H9 (cell line): ENCODE results near the gene L3MBTL4. TPM values are rescaled to one million over a fixed set of nuclear protein-coding genes. Genes with fewer than 3 reads are reported as not detected.

Source experiments
- DNase-seq: peaks from one replicate; pipeline ENCODE4 v3.0.0-alpha.2; 2017
- H2AFZ ChIP-seq: one replicate; pipeline ENCODE4 v1.6.1; 2013; ENCODE audit warnings: mild to moderate bottlenecking, low read length, control low read depth, moderate library complexity
- H2AK5ac ChIP-seq: 2 replicates; pipeline ENCODE4 v1.6.1; 2013; ENCODE audit warnings: low read length, control low read depth, mixed read lengths; ENCODE audit not compliant: insufficient read length
- H2BK120ac ChIP-seq: one replicate; pipeline ENCODE4 v1.6.1; 2013; ENCODE audit warnings: low read depth, mild to moderate bottlenecking, low read length, control low read depth, inconsistent platforms; ENCODE audit not compliant: poor library complexity, severe bottlenecking
- H2BK12ac ChIP-seq: 2 replicates; pipeline ENCODE4 v1.6.1; 2013; ENCODE audit warnings: low read length, control low read depth, mixed read lengths, low read depth; ENCODE audit not compliant: insufficient read length
- H2BK15ac ChIP-seq: 2 replicates; pipeline ENCODE4 v1.6.1; 2013; ENCODE audit warnings: low read depth, low read length, control low read depth
- H2BK20ac ChIP-seq: one replicate; pipeline ENCODE4 v1.6.1; 2013; ENCODE audit warnings: low read depth, mild to moderate bottlenecking, low read length, control low read depth, inconsistent platforms; ENCODE audit not compliant: poor library complexity, severe bottlenecking
- H2BK5ac ChIP-seq: 2 replicates; pipeline ENCODE4 v1.6.1; 2013; ENCODE audit warnings: low read length, control low read depth, mixed read lengths; ENCODE audit not compliant: insufficient read length
- H3K14ac ChIP-seq: 2 replicates; pipeline ENCODE4 v1.6.1; 2013; ENCODE audit warnings: low read length, control low read depth; ENCODE audit not compliant: insufficient read depth
- H3K18ac ChIP-seq: 2 replicates; pipeline ENCODE4 v1.6.1; 2013; ENCODE audit warnings: low read depth, mild to moderate bottlenecking, mixed read lengths, low read length, control low read depth; ENCODE audit not compliant: insufficient read length
- H3K23ac ChIP-seq: 2 replicates; pipeline ENCODE4 v1.6.1; 2013; ENCODE audit warnings: low read length, control low read depth, mixed read lengths, low read depth; ENCODE audit not compliant: insufficient read length
- H3K23me2 ChIP-seq: 2 replicates; pipeline ENCODE4 v1.6.1; 2013; ENCODE audit warnings: low read depth, mild to moderate bottlenecking, mixed read lengths, low read length, control low read depth; ENCODE audit not compliant: insufficient read length, poor library complexity, severe bottlenecking
- H3K27ac ChIP-seq: 2 replicates; pipeline ENCODE4 v1.5.1; 2013; ENCODE audit warnings: low read length, control low read depth, mixed read lengths, low read depth; ENCODE audit not compliant: insufficient read length
- H3K27me3 ChIP-seq: 2 replicates; pipeline ENCODE4 v1.6.1; 2013; ENCODE audit warnings: low read length, control low read depth, inconsistent platforms; ENCODE audit not compliant: insufficient read depth
- H3K4ac ChIP-seq: 2 replicates; pipeline ENCODE4 v1.6.1; 2013; ENCODE audit warnings: low read depth, mild to moderate bottlenecking, control low read depth, inconsistent platforms, low read length, moderate library complexity
- H3K4me1 ChIP-seq: 2 replicates; pipeline ENCODE4 v1.6.1; 2013; ENCODE audit warnings: low read length, control low read depth, inconsistent platforms; ENCODE audit not compliant: insufficient read depth
- H3K4me2 ChIP-seq: 2 replicates; pipeline ENCODE4 v1.6.1; 2013; ENCODE audit warnings: low read length, control low read depth, mixed read lengths; ENCODE audit not compliant: insufficient read length, insufficient read depth
- H3K56ac ChIP-seq: 2 replicates; pipeline ENCODE4 v1.6.1; 2013; ENCODE audit warnings: low read depth, mild to moderate bottlenecking, mixed read lengths, low read length, control low read depth; ENCODE audit not compliant: insufficient read length
- H3K79me1 ChIP-seq: 2 replicates; pipeline ENCODE4 v1.6.1; 2013; ENCODE audit warnings: low read depth, mild to moderate bottlenecking, moderate library complexity, low read length, control low read depth, inconsistent platforms; ENCODE audit not compliant: insufficient read depth, poor library complexity, severe bottlenecking
- H3K79me2 ChIP-seq: 2 replicates; pipeline ENCODE4 v1.6.1; 2013; ENCODE audit warnings: low read length, control low read depth, inconsistent platforms; ENCODE audit not compliant: insufficient read depth
- H3K9ac ChIP-seq: 2 replicates; pipeline ENCODE4 v1.6.1; 2013; ENCODE audit warnings: low read length, control low read depth, mixed read lengths; ENCODE audit not compliant: insufficient read length; ENCODE audit errors: extremely low read depth
- H3K9me3 ChIP-seq: one replicate; pipeline ENCODE4 v1.6.1; 2013; ENCODE audit warnings: low read depth, low read length, inconsistent platforms; ENCODE audit not compliant: control insufficient read depth
- H3T11ph ChIP-seq: one replicate; pipeline ENCODE4 v1.6.1; 2013; ENCODE audit warnings: mild to moderate bottlenecking, low read length, control low read depth, inconsistent platforms
- H4K20me1 ChIP-seq: one replicate; pipeline ENCODE4 v1.6.1; 2013; ENCODE audit not compliant: control insufficient read depth, insufficient read length, insufficient read depth
- H4K5ac ChIP-seq: 2 replicates; pipeline ENCODE4 v1.6.1; 2013; ENCODE audit warnings: low read depth, mild to moderate bottlenecking, mixed read lengths, low read length, control low read depth; ENCODE audit not compliant: insufficient read length
- H4K8ac ChIP-seq: replicated peaks from 2 replicates; pipeline ENCODE4 v1.6.1; 2013; ENCODE audit warnings: low read length, control low read depth, mixed read lengths, low read depth; ENCODE audit not compliant: insufficient read length
- H4K91ac ChIP-seq: 2 replicates; pipeline ENCODE4 v1.6.1; 2013; ENCODE audit warnings: low read depth, mild to moderate bottlenecking, moderate library complexity, mixed read lengths, low read length, control low read depth; ENCODE audit not compliant: insufficient read length
- H3K27ac Mint-ChIP-seq, 3 experiments: 2 replicates in 2 of 3; 3 replicates in 1 of 3; pipeline ENCODE4 v1.8.0; 2020 to 2021; ENCODE audit warnings: mixed read lengths in 3 of 3, mild to moderate bottlenecking in 1 of 3, moderate library complexity in 1 of 3
- H3K27me3 Mint-ChIP-seq: 2 replicates; pipeline ENCODE4 v1.8.0; 2021; ENCODE audit warnings: low read depth, mild to moderate bottlenecking, moderate library complexity, mixed read lengths
- H3K36me3 Mint-ChIP-seq, 3 experiments: 2 replicates in 2 of 3; 3 replicates in 1 of 3; pipeline ENCODE4 v1.8.0; 2020 to 2021; ENCODE audit warnings: low read depth in 3 of 3, mixed read lengths in 3 of 3; ENCODE audit not compliant: insufficient read depth in 1 of 3
- H3K4me1 Mint-ChIP-seq, 2 experiments: 2 replicates each; pipeline ENCODE4 v1.8.0; 2020; ENCODE audit warnings: mixed read lengths in 2 of 2
- H3K4me3 Mint-ChIP-seq, 2 experiments: 2 replicates in 1 of 2; 3 replicates in 1 of 2; pipeline ENCODE4 v1.8.0; 2020 to 2021; ENCODE audit warnings: mild to moderate bottlenecking in 2 of 2, mixed read lengths in 2 of 2, moderate library complexity in 1 of 2
- H3K9me3 Mint-ChIP-seq, 2 experiments: 2 replicates in 1 of 2; 3 replicates in 1 of 2; pipeline ENCODE4 v1.8.0; 2020; ENCODE audit warnings: mild to moderate bottlenecking in 2 of 2, mixed read lengths in 2 of 2, moderate library complexity in 1 of 2
- CTCF ChIP-seq: fragments of 200-600 bp; sonication (generic); conservative IDR thresholded peaks from 3 replicates; pipeline ENCODE4 v1.8.0; 2021; ENCODE audit warnings: antibody characterized with exemption, mild to moderate bottlenecking
- WGBS: extraction: QIAGEN DNeasy Blood & Tissue Kit; methylation state at CpG from one replicate; pipeline ENCODE4 v1.1.7; 2013; ENCODE audit warnings: missing lambda C conversion rate, low lambda C conversion rate, mixed read lengths; ENCODE audit not compliant: insufficient read length; ENCODE audit errors: extremely low coverage; 5-methylcytosine and 5-hydroxymethylcytosine counted together
- total RNA-seq: library from RNA; stranded (reverse); gene quantifications from 2 replicates; pipeline ENCODE4 v1.2.1, GENCODE V29; 2021

The L3MBTL4 gene
- total RNA-seq, 1 experiment from 2014 or later: 1.9 TPM

- Histone ChIP-seq H3K27me3 (no peaks in the 10 kb centered on the region), H4K5ac (no peak overlapping the region), H4K20me1 (no peaks in the 10 kb centered on the region), H2BK15ac (no peak overlapping the region), H3T11ph (no peak overlapping the region), H4K8ac (no peak overlapping the region), H3K9me3 (no peaks in the 10 kb centered on the region), H2AK5ac (no peak overlapping the region), H2BK120ac (no peak overlapping the region), H3K4me2 (no peak overlapping the region), H2BK12ac (no peak overlapping the region), H3K9ac (no peak overlapping the region), H3K27ac (no peak overlapping the region), H3K79me2 (no peaks in the 10 kb centered on the region), H3K4me1 (0 out of 2 replicates have a peak, but pooled peaks cover 2% of the 10 kb centered on the region), H3K56ac (no peak overlapping the region), H2BK20ac (no peak overlapping the region), H3K79me1 (no peaks in the 10 kb centered on the region), H2AFZ (no peak overlapping the region), H3K23me2 (no peaks in the 10 kb centered on the region), H4K91ac (no peak overlapping the region), H3K14ac (no peak overlapping the region), H3K4ac (no peak overlapping the region), H3K23ac (no peak overlapping the region), H2BK5ac (no peak overlapping the region), H3K18ac (no peak overlapping the region)
- Mint-ChIP-seq H3K4me1 (peaks cover 13 to 15% of the 10 kb centered on the region in 2 experiments), H3K27ac (no peak overlapping the region; a peak in 1 of 7 replicates), H3K4me3 (no peak overlapping the region; a peak in 1 of 5 replicates), H3K36me3 (no peaks in the 10 kb centered on the region; a peak in 1 of 7 replicates), H3K9me3 (no peaks in the 10 kb centered on the region), H3K27me3 (no peaks in the 10 kb centered on the region)
- DNase-seq: no peak
- WGBS: no CpG with 5 or more reads among the region's 4 CpGs
- no peak for TF ChIP-seq CTCF
These were observed 124.9 kb downstream of the L3MBTL4 start for GRCh38 chr18:6289843-6290242.
